Measurements from ENCODE around the gene DCBLD2.

GRCh38 chr3:98786364-98787006 lies 115.0 kb downstream of the DCBLD2 start:
- no peak for TF ChIP-seq CTCF (IDR thresholded peaks at IDR 0.05)
- no peak for TF ChIP-seq EZH2 (IDR thresholded peaks at IDR 0.05)
- no peak for TF ChIP-seq EZH2phosphoT487 (IDR thresholded peaks at IDR 0.05)
